Peyer's patch (tissue), 4 donors: ENCODE results near the gene NKD2.

ENCODE experiments used
- POLR2A ChIP-seq, 2 donors: fragments of 450-650 bp; IDR thresholded peaks; one replicate each; pipeline ENCODE4 v1.5.1; 2017; ENCODE audit warnings: antibody characterized with exemption in 2 of 2, mild to moderate bottlenecking in 2 of 2, moderate library complexity in 2 of 2
- TF ChIP-seq, protein P1 (sequence below), 6 experiments: fragments of 450-650 bp in 4 of 6; fragments of 200-600 bp in 2 of 6; sonication (generic) in 1 of 6; IDR thresholded peaks; one replicate each; pipeline ENCODE4 v1.5.1; 2017 to 2019; ENCODE audit warnings: antibody characterized with exemption in 6 of 6, mild to moderate bottlenecking in 3 of 6, moderate library complexity in 1 of 6

DNA sequence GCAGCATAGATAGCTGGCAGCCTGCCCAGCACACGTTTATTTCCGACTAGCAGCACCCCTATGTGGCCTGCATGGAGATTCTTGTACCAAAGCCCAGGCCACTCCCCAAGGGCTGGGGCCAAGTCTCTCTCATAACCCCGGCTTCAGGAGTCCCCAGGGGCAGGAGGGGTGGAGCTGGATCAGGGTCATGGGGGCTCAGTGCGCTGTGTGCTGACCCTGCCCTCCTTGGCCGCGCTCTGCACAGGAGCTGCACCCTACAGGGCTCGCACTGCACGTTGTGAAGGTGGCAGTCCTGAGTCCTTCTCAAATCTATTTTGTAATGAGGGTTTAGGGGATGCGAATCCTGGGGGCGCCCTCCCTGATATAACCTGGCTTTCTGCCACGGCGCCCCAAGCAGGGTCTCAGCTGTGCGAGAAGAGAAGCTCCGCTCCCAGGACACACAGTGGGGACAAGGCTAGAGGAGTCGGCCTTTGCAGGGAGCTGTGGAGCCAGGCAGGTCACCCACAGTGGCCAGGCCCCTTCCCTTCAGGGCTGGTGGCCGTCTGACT lies 28.6 kb downstream of the NKD2 start:
- TF ChIP-seq, protein P1, sequence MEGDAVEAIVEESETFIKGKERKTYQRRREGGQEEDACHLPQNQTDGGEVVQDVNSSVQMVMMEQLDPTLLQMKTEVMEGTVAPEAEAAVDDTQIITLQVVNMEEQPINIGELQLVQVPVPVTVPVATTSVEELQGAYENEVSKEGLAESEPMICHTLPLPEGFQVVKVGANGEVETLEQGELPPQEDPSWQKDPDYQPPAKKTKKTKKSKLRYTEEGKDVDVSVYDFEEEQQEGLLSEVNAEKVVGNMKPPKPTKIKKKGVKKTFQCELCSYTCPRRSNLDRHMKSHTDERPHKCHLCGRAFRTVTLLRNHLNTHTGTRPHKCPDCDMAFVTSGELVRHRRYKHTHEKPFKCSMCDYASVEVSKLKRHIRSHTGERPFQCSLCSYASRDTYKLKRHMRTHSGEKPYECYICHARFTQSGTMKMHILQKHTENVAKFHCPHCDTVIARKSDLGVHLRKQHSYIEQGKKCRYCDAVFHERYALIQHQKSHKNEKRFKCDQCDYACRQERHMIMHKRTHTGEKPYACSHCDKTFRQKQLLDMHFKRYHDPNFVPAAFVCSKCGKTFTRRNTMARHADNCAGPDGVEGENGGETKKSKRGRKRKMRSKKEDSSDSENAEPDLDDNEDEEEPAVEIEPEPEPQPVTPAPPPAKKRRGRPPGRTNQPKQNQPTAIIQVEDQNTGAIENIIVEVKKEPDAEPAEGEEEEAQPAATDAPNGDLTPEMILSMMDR (IDR thresholded peaks at IDR 0.05), result no peak
- TF ChIP-seq POLR2A (IDR thresholded peaks at IDR 0.05), result no peak
